Muscle of leg (tissue), 11 donors: Measurements from ENCODE around the gene MEIOC. TPM values are rescaled to one million over a fixed set of nuclear protein-coding genes. Genes with fewer than 3 reads are reported as not detected.
"Not testable (repeated sequence)": the region's sequence is repeated elsewhere in the genome, so short reads cannot be mapped to it uniquely, and the experiment has no call there.

Experiments
- DNase-seq: peaks from one replicate; pipeline ENCODE4 v3.0.0; 2013
- H3K27ac ChIP-seq: one replicate; pipeline ENCODE4 v1.5.1; 2013; ENCODE audit warnings: mild to moderate bottlenecking, low read length, control low read depth
- H3K27me3 ChIP-seq: one replicate; pipeline ENCODE4 v1.6.1; 2013; ENCODE audit warnings: low read length; ENCODE audit not compliant: control insufficient read depth, insufficient read depth
- H3K36me3 ChIP-seq: one replicate; pipeline ENCODE4 v1.6.1; 2013; ENCODE audit warnings: low read length; ENCODE audit not compliant: control insufficient read depth, insufficient read depth
- H3K4me1 ChIP-seq: one replicate; pipeline ENCODE4 v1.6.1; 2013; ENCODE audit warnings: low read length; ENCODE audit not compliant: control insufficient read depth, insufficient read depth
- H3K4me3 ChIP-seq: one replicate; pipeline ENCODE4 v1.5.1; 2013; ENCODE audit warnings: low read length, control low read depth
- H3K9me3 ChIP-seq: replicated peaks from 2 replicates; pipeline ENCODE4 v1.6.1; 2013; ENCODE audit warnings: low read depth, low read length; ENCODE audit not compliant: control insufficient read depth
- WGBS: methylation state at CpG from one replicate; pipeline ENCODE4 v1.1.5; 2013; ENCODE audit warnings: missing lambda C conversion rate; ENCODE audit not compliant: insufficient coverage; 5-methylcytosine and 5-hydroxymethylcytosine counted together
- polyA plus RNA-seq, 8 donors: library from polyadenylated mRNA; unstranded; fragments of 120-200 nt; gene quantifications; one replicate each; pipeline versions ENCODE4 v1.2.1 to v1.2.3, GENCODE V29; 2013; ENCODE audit warnings: inconsistent platforms in 1 of 8, low replicate concordance in 1 of 8; ENCODE audit not compliant: insufficient read length in 8 of 8, insufficient read depth in 1 of 8
- total RNA-seq: library from RNA; stranded (reverse); fragments of 120-200 nt; gene quantifications from one replicate; pipeline ENCODE4 v1.2.4, GENCODE V29; 2013

MEIOC gene
- total and polyA plus RNA-seq, 9 donors, result 0.27 to 1.8 (median 1.4) TPM

- no peak overlapping the region for H3K4me3 ChIP-seq
- no peaks in the 10 kb centered on the region for H3K36me3 ChIP-seq
- H3K27me3 ChIP-seq, result no peaks in the 10 kb centered on the region
- no peaks in the 10 kb centered on the region for H3K9me3 ChIP-seq
- 73% methylated on average over 4 of the region's 9 CpGs for WGBS
- H3K4me1 ChIP-seq, result peaks cover 25% of the 10 kb centered on the region
- DNase-seq, result no peak
- no peak overlapping the region for H3K27ac ChIP-seq
These were observed 28.6 kb upstream of the MEIOC start for GRCh38 chr17:44627513-44628242.

GRCh38 chr17:44628243-44629188 is 27.8 kb upstream of the MEIOC start:
- H3K36me3 ChIP-seq, result no peaks in the 10 kb centered on the region
- no peak overlapping the region for H3K4me3 ChIP-seq
- H3K4me1 ChIP-seq, result peaks cover 25% of the 10 kb centered on the region
- H3K27me3 ChIP-seq, result no peaks in the 10 kb centered on the region
- peak overlapping the region; percentile 47 for H3K27ac ChIP-seq
- no peaks in the 10 kb centered on the region for H3K9me3 ChIP-seq
- peak; percentile 60 for DNase-seq
- 54% methylated on average over 29 of the region's 34 CpGs for WGBS

GRCh38 chr17:44629314-44629713 is 27.0 kb upstream of the MEIOC start:
- no peak overlapping the region for H3K27ac ChIP-seq
- H3K4me3 ChIP-seq, result no peak overlapping the region
- 89% methylated on average over 12 of the region's 13 CpGs for WGBS

GRCh38 chr17:44630703-44631102 is 25.6 kb upstream of the MEIOC start:
- H3K9me3 ChIP-seq, result no peaks in the 10 kb centered on the region
- no peaks in the 10 kb centered on the region for H3K36me3 ChIP-seq
- WGBS, result 74% methylated on average over 3 of the region's 4 CpGs
- H3K4me1 ChIP-seq, result peaks cover 25% of the 10 kb centered on the region
- no peak overlapping the region for H3K4me3 ChIP-seq
- H3K27me3 ChIP-seq, result no peaks in the 10 kb centered on the region
- no peak overlapping the region for H3K27ac ChIP-seq
- no peak for DNase-seq

More at GRCh38 chr17:44629314-44629713, 27.0 kb upstream of the MEIOC start:
- H3K36me3 ChIP-seq, result no peaks in the 10 kb centered on the region
- peaks cover 25% of the 10 kb centered on the region for H3K4me1 ChIP-seq
- no peaks in the 10 kb centered on the region for H3K9me3 ChIP-seq
- DNase-seq, result no peak
- H3K27me3 ChIP-seq, result no peaks in the 10 kb centered on the region

- H3K36me3 ChIP-seq, result no peaks in the 10 kb centered on the region
- H3K4me3 ChIP-seq, result no peak overlapping the region
- H3K4me1 ChIP-seq, result peaks cover 2% of the 10 kb centered on the region
- DNase-seq, result no peak
- 91% methylated on average over 3 of the region's 8 CpGs for WGBS
- H3K9me3 ChIP-seq, result no peaks in the 10 kb centered on the region
- H3K27ac ChIP-seq, result no peak overlapping the region
- no peaks in the 10 kb centered on the region for H3K27me3 ChIP-seq
These were observed 22.3 kb upstream of the MEIOC start for GRCh38 chr17:44633998-44634397.

- not testable (repeated sequence) for H3K27me3 ChIP-seq
These were observed 21.9 kb upstream of the MEIOC start for GRCh38 chr17:44634401-44634800.

GRCh38 chr17:44636562-44636961 is 19.7 kb upstream of the MEIOC start:
- WGBS, result no CpG with 5 or more reads among the region's 1 CpG
- DNase-seq, result peak; percentile 64
- no peaks in the 10 kb centered on the region for H3K27me3 ChIP-seq
- H3K36me3 ChIP-seq, result no peaks in the 10 kb centered on the region
- H3K4me3 ChIP-seq, result no peak overlapping the region
- no peaks in the 10 kb centered on the region for H3K9me3 ChIP-seq
- no peak overlapping the region for H3K27ac ChIP-seq
- H3K4me1 ChIP-seq, result no peaks in the 10 kb centered on the region

More at GRCh38 chr17:44634401-44634800, 21.9 kb upstream of the MEIOC start:
- not testable (repeated sequence) for H3K4me1 ChIP-seq, H3K27ac ChIP-seq, DNase-seq, H3K9me3 ChIP-seq, H3K36me3 ChIP-seq, H3K4me3 ChIP-seq
- no CpG with 5 or more reads among the region's 4 CpGs for WGBS

GRCh38 chr17:44637066-44637465 is 19.2 kb upstream of the MEIOC start:
- no peak overlapping the region for H3K27ac ChIP-seq
- H3K36me3 ChIP-seq, result no peaks in the 10 kb centered on the region
- no peak overlapping the region for H3K4me3 ChIP-seq
- peaks cover under 1% of the 10 kb centered on the region for H3K4me1 ChIP-seq
- no peaks in the 10 kb centered on the region for H3K27me3 ChIP-seq
- no peak for DNase-seq
- no peaks in the 10 kb centered on the region for H3K9me3 ChIP-seq
- no CpG with 5 or more reads among the region's 1 CpG for WGBS

- peaks cover 11% of the 10 kb centered on the region for H3K4me1 ChIP-seq
- WGBS, result 23% methylated on average over 5 of the region's 7 CpGs
- peak overlapping the region; percentile 83 for H3K27ac ChIP-seq
- H3K27me3 ChIP-seq, result no peaks in the 10 kb centered on the region
- DNase-seq, result peak; percentile 99
- H3K4me3 ChIP-seq, result no peak overlapping the region
- no peaks in the 10 kb centered on the region for H3K36me3 ChIP-seq
- no peaks in the 10 kb centered on the region for H3K9me3 ChIP-seq
These were observed 13.4 kb upstream of the MEIOC start for GRCh38 chr17:44642834-44643233.

GRCh38 chr17:44645341-44645740 is 10.9 kb upstream of the MEIOC start:
- Histone ChIP-seq H3K36me3 (no peaks in the 10 kb centered on the region), H3K27me3 (peaks cover 7% of the 10 kb centered on the region), H3K4me1 (peaks cover 11% of the 10 kb centered on the region), H3K9me3 (no peaks in the 10 kb centered on the region), H3K4me3 (no peak overlapping the region), H3K27ac (no peak overlapping the region)
- DNase-seq, result no peak
- WGBS, result 85% methylated on average over 12 of the region's 12 CpGs
